Ovary (tissue), 9 donors: Measurements from ENCODE around the gene ATP2B2. TPM values are rescaled to one million over a fixed set of nuclear protein-coding genes. Genes with fewer than 3 reads are reported as not detected.

Experiments used
- DNase-seq, 5 donors: peaks; one replicate each; pipeline ENCODE4 v3.0.0-alpha.2; 2019 to 2020
- H3K27ac ChIP-seq, 2 donors: fragments of 200-600 bp; one replicate each; pipeline versions ENCODE4 v1.5.1 to v1.8.0; 2019 to 2022
- H3K27me3 ChIP-seq: fragments of 200-600 bp; one replicate; pipeline ENCODE4 v1.8.0; 2022
- H3K36me3 ChIP-seq: fragments of 200-600 bp; sonication (generic); one replicate; pipeline ENCODE4 v1.5.1; 2019
- H3K4me1 ChIP-seq: one replicate; pipeline ENCODE4 v1.8.1; 2013; ENCODE audit warnings: mild to moderate bottlenecking, moderate library complexity; ENCODE audit not compliant: insufficient read depth
- H3K4me3 ChIP-seq: fragments of 200-600 bp; sonication (generic); one replicate; pipeline ENCODE4 v1.5.1; 2017
- H3K9me3 ChIP-seq, 2 donors: fragments of 200-600 bp in 1 of 2; sonication (generic) in 1 of 2; one replicate each; pipeline versions ENCODE4 v1.5.1 to v1.8.1; 2013 to 2019; ENCODE audit warnings: mild to moderate bottlenecking in 1 of 2, moderate library complexity in 1 of 2
- EP300 ChIP-seq: sonication (generic); formaldehyde crosslinking; IDR thresholded peaks from one replicate; pipeline ENCODE4 v1.6.1; 2017; ENCODE audit warnings: antibody characterized with exemption
- POLR2A ChIP-seq: fragments of 450-650 bp; IDR thresholded peaks from one replicate; pipeline ENCODE4 v1.6.1; 2017; ENCODE audit warnings: antibody characterized with exemption, mild to moderate bottlenecking, moderate library complexity
- WGBS, 3 donors: extraction: QIAGEN DNeasy Blood & Tissue Kit in 1 of 3; methylation state at CpG; one replicate each; pipeline versions ENCODE4 v1.1.5 to v1.1.7; 2013 to 2017; 5-methylcytosine and 5-hydroxymethylcytosine counted together
- intact Hi-C, 4 donors: fragments of 100-400 bp; cut with DNase I; formaldehyde crosslinking; loops; one replicate each; pipeline versions ENCODE4 v1.11.0 to v1.15.1; 2022 to 2023
- polyA plus RNA-seq, 2 donors: library from polyadenylated mRNA; stranded (reverse); fragments of 200-250 nt in 1 of 2; fragments of 350-450 nt in 1 of 2; fragmentation: Illumina TruSeq in 1 of 2; extraction: RNeasy Lipid Tissue Mini Kit (QIAGEN cat#74804) in 1 of 2; gene quantifications; one replicate each; pipeline ENCODE4 v1.2.3, GENCODE V29; 2013 to 2014
- total RNA-seq, 7 donors: library from RNA; depleted of rRNA in 2 of 7; stranded (reverse); fragments of >200 nt in 2 of 7; fragmentation: NEBNext Ultra II Directional in 3 of 7; extraction: Animal tissue kit (Norgen Biotek cat#: 25700) in 3 of 7; gene quantifications; one replicate each; pipeline versions ENCODE4 v1.1.0 to v1.2.4, GENCODE V29; 2016 to 2023
- TF ChIP-seq, protein P1 (sequence below), 3 donors: fragments of 450-650 bp in 2 of 3; fragments of 200-600 bp in 1 of 3; IDR thresholded peaks; one replicate each; pipeline versions ENCODE4 v1.5.1 to v1.8.0; 2016 to 2022; ENCODE audit warnings: antibody characterized with exemption in 3 of 3, mild to moderate bottlenecking in 1 of 3
- donor health status: DM: no; HTN: no; CAD: no; lungs with moderate emphysema.
- donor health status: DM: no; HTN: no; CAD: no.
- donor health status: Bipolar disorder and iron deficiency.
- donor health status: DM: yes; HTN: yes; CAD: no.
- donor health status: DM: no; HTN: no; CAD: no.
- donor health status: DM: yes; HTN: yes; CAD: no.

Gene ATP2B2
- total and polyA plus RNA-seq, 9 donors, result 0.05 to 11.6 (median 0.52) TPM; not detected in 2

DNA sequence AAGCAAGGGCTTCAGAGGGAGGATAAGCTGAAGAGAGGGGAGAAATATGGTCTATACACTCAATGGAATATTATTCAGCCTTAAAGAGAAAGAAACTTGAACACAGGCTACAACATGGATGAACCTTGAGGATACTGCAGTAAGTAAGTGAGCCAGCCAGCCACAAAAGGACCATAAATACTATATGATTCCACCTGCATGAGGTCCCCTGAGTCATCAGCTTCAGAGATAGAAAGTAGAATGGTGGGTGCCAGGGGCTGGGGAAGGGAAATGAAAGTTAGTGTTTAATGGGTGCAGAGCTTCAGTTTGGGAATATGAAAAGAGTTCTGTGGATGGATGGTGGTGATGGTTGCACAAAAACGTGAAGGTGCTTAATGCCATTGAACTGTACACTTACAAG, 116.0 kb downstream of the ATP2B2 start:
- WGBS, 3 donors, result 25 to 49% (median 40%) methylated on average over 1 of the region's 1 CpG
- peaks cover 0 to 15% of the 10 kb centered on the region in 2 donors for H3K9me3 ChIP-seq
- no peaks in the 10 kb centered on the region for H3K36me3 ChIP-seq
- H3K4me3 ChIP-seq, result no peak overlapping the region
- H3K27ac ChIP-seq, result no peak overlapping the region
- DNase-seq, result no peak
- TF ChIP-seq EP300 (no peak), POLR2A (no peak)
- TF ChIP-seq, protein P1, sequence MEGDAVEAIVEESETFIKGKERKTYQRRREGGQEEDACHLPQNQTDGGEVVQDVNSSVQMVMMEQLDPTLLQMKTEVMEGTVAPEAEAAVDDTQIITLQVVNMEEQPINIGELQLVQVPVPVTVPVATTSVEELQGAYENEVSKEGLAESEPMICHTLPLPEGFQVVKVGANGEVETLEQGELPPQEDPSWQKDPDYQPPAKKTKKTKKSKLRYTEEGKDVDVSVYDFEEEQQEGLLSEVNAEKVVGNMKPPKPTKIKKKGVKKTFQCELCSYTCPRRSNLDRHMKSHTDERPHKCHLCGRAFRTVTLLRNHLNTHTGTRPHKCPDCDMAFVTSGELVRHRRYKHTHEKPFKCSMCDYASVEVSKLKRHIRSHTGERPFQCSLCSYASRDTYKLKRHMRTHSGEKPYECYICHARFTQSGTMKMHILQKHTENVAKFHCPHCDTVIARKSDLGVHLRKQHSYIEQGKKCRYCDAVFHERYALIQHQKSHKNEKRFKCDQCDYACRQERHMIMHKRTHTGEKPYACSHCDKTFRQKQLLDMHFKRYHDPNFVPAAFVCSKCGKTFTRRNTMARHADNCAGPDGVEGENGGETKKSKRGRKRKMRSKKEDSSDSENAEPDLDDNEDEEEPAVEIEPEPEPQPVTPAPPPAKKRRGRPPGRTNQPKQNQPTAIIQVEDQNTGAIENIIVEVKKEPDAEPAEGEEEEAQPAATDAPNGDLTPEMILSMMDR (IDR thresholded peaks at IDR 0.05), result no peak
- no peaks in the 10 kb centered on the region for H3K27me3 ChIP-seq
- intact Hi-C loops, result no loop called here
- no peaks in the 10 kb centered on the region for H3K4me1 ChIP-seq

DNA sequence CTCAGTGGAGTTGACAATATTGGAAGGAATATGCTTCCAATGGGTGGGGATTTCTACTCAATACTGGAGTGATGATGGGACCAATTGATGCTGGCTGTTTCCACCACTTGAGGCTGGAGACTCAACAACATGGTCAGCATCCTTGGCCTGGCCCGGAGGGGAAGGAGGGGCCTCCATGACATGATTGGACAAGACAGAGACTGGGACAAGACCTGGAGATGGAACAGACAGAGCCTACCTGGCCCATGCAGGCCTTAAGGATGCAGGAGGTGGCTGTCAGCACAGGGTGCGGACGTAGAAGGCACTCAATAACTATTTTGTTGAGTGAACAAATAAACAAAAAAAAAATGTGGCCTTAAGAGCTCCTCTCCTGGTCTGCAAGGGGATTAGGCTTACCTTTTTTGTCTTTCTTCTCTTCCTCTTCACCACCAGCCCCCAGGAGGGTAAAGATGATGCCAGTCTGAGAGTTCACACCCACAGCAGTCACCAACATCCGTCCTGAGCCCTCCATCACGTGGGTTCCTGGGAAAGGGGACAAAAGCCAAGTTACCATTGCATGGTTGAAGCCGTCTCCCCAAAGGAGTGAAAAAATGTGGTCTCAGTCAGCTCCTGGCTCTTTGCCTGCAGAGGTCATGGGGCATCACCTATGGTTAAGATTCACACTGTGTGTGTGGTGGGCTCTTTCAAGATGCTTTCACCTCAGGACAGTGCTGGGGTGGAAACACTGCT, 117.3 kb downstream of the ATP2B2 start:
- Histone ChIP-seq H3K36me3 (no peaks in the 10 kb centered on the region), H3K27ac (no peak overlapping the region), H3K4me1 (no peaks in the 10 kb centered on the region), H3K27me3 (no peaks in the 10 kb centered on the region), H3K9me3 (peaks cover 0 to 15% of the 10 kb centered on the region in 2 donors), H3K4me3 (no peak overlapping the region)
- DNase-seq, result no peak
- 39 to 60% (median 46%) methylated on average over 6 of the region's 6 CpGs for WGBS, 3 donors
- intact Hi-C loops, result no loop called here
- TF ChIP-seq, protein P1 (IDR thresholded peaks at IDR 0.05), result no peak
- TF ChIP-seq POLR2A (no peak), EP300 (no peak)

DNA sequence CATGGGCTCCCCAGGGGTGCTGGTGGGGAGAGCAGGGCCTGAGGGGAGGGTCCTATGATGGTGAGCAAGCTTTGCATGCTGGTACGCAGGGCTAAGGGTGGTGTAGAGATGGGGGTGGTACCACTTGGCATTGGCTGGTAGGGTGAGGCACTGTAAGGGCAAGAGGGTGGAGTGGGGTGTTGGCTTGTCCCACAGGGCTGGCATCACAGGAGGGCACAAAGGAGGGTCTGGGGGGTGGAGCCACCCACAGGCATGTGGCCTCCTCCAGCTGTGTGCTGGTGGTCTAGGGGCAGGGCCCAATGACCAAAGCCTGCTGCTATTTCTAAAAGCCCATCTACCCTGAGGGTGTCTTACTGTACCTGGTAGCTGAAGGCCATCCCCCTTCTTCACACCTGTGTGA, 119.3 kb downstream of the ATP2B2 start:
- H3K27me3 ChIP-seq, result no peaks in the 10 kb centered on the region
- no peak overlapping the region for H3K27ac ChIP-seq
- TF ChIP-seq POLR2A (no peak), EP300 (no peak)
- 86 to 94% (median 87%) methylated on average over 1 of the region's 1 CpG for WGBS, 3 donors
- no peak for DNase-seq
- intact Hi-C loops, result no loop called here
- no peaks in the 10 kb centered on the region for H3K36me3 ChIP-seq
- no peaks in the 10 kb centered on the region for H3K4me1 ChIP-seq
- peaks cover 0 to 15% of the 10 kb centered on the region in 2 donors for H3K9me3 ChIP-seq
- H3K4me3 ChIP-seq, result no peak overlapping the region

DNA sequence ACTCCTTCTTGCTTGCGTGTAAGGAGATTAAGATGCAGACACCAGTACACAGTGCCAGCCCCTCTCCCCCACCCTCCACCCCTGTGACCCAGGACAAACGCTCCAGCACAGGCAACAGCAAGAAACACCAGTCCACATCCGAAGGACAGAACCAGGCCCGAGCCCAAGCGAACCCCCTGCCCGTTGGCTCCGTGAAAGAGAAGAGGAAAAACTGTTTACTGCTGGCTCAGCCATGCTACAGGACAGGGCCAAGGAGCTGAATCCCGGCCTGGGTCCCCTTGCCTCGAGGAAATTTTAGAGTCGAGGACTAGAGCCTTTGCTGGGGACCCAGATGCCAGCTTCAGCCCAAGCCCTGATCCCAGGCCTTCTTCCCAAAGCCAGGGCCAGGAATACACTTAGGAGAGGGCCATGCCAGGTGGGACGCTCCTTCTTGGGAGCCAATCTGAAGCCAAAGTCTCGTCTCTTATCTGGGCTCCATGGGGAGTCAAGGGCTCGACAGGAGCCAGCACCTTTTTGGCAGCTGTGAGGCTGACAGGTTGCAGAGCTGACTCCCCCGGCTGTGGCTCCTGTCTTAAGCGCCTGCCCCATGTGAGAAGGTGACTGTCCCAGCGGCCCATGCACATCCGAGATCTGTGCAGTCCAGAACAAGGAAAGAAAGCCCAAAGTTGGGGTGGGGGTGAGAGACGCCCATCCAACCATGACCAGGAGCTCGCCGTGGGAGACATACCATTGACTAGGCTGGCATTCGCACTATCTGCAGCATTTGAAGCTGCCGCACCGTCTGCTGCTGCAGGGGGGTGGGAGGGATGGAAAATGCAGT, 120.6 kb downstream of the ATP2B2 start:
- TF ChIP-seq, protein P1 (IDR thresholded peaks at IDR 0.05), result no peak
- TF ChIP-seq EP300, result no peak
- no peak for TF ChIP-seq POLR2A
- Histone ChIP-seq H3K4me1 (no peaks in the 10 kb centered on the region), H3K9me3 (peaks cover 0 to 15% of the 10 kb centered on the region in 2 donors), H3K36me3 (no peaks in the 10 kb centered on the region), H3K27ac (no peak overlapping the region), H3K4me3 (no peak overlapping the region), H3K27me3 (no peaks in the 10 kb centered on the region)
- no peak for DNase-seq
- intact Hi-C loops, result no loop called here
- 71 to 82% (median 72%) methylated on average over 23 of the region's 23 CpGs for WGBS, 3 donors
